ENCODE results near the gene HAO2.
A peak's percentile ranks its signal among the peaks of the same experiment; 100 is the strongest.

Gene HAO2

DNA sequence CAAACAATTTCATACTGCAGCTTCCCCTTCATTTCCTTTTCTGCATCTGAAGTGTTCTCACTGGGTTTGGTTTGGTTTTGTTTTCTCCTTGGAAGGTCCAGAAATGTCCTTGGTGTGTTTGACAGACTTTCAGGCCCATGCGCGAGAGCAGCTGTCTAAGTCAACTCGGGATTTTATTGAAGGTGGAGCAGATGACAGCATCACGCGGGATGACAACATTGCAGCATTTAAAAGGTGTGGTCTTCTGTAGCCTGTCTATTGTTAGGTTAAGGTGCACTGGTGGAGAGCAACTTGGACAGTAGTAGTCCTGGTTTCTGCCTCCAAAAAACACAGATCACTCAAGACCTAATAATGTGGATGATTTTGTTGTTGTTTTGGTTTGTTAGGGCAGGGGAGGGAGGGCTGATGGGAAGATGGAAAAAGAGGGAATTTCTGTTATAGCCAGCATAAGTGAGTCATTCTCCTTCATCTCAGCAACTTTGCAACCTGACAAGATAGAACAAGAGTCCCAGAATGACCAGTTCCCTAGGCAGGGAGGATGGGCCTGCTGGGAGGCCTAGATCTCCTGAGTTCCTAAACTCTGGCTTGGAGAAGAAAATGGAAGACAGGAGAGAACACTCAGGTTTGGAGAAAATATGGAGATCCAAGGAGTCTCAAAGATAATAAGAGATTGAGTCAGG, 12.5 kb downstream of the HAO2 start:
- no peak for DNase-seq

DNA sequence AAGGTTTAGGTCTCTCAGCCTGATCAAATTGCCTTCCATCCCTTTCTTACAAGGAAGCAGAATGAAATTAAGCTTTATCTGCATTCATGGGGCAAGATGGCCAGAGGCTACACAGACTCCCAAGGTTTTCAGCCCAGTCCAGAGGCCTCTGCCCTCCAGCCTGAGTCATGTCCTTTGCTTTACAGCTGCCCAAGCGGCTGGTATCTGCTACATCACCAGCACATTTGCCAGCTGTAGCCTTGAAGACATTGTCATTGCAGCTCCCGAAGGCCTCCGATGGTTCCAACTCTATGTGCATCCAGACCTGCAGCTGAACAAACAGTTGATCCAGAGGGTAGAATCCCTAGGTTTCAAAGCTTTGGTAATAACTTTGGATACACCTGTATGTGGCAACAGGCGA, 16.0 kb downstream of the HAO2 start:
- no peak for DNase-seq

DNA sequence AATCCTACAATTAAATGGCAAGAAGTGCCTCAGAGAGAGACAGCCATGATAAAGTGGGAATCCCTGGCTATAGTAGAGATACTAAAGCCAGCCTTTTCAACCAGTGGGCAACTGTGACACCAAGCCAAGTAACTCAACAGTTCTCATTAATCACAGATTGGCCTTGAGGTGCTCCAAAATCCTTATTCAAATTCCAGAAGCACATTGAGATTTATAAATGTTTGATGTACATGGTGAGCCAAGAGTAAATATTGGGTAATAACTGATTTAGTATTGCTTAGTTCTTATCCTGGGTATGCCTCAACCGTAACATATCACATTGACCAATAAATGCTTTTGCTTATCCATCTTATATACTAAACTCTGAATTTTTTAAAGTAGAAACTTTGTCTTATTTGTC, 17.1 kb downstream of the HAO2 start:
- DNase-seq = no peak

DNA sequence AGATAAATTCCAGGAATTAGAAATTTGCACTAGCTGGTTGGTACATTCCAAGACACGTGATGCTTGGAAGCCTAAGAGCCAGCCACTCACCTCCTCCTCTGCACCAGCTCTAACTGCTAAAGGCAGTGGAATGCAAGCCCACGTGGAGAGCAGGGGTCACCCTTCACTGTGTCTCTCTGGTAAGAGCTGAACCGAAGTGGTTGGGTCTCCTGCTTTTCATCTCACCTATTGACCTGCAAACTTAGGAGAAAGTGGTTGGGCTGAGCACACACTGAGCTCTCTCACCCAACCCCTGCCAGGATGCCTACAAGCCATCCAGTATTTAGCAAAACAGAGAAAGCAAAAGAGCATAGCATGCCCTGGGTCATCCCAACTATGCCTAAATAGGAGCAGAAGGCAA, 19.3 kb downstream of the HAO2 start:
- no peak for DNase-seq

DNA sequence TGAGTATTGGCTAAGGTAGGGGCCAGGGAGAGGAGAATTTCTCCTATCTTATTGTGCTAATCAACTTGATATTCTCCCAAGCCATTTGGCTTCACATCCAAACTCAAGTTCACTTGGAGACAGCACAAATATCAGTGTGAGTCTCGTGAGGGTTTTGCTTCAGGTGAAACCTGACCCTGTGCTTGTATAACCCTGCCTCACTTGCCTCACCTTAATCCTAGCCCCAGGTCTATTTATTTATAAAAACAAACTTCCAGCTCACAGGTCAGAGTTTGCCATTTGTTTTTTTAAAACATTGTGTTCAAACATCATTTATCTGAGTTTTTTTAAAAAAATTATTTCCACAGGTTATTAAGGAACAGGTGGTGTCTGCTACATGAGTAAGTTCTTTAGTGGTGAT, 19.9 kb downstream of the HAO2 start:
- DNase-seq = no peak

DNA sequence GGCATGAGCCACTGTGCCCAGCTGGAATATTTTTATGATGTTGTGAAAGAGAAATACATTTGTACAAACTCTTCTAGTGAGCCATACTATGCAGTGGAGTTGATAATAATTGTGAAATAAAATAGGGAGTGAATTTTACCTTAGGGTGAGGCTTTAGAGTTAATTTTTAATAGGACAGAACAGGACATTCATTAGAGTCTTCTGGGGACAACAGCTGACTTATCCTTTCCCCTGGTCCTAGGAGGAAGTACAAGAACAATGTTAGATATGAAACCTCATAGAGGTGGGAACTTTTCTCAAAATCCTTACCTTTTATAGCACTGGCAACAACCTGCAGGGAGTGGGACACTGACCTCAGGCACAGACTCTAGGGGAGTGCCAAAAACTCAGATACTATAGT, 21.9 kb downstream of the HAO2 start:
- no peak for DNase-seq

DNA sequence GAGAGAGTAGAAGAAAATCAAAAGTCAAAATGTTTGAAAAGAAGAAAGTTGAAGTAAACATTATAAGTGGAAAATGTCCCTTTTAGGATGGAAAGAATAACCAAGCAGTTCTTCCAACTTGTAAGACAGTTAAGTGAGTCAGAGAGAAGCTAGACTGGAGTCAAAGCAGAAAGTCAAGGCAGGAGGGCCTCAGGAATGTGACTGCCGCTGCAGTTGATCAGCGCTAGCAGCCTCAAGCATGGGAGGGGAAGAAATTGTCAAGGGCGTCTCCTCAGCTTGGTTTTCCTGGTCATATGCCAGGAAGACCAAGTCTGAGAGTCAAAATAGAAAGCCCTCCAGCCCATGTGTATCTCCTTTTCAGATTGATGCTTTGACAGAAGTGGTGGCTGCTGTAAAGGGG, 23.2 kb downstream of the HAO2 start:
- DNase-seq = no peak

DNA sequence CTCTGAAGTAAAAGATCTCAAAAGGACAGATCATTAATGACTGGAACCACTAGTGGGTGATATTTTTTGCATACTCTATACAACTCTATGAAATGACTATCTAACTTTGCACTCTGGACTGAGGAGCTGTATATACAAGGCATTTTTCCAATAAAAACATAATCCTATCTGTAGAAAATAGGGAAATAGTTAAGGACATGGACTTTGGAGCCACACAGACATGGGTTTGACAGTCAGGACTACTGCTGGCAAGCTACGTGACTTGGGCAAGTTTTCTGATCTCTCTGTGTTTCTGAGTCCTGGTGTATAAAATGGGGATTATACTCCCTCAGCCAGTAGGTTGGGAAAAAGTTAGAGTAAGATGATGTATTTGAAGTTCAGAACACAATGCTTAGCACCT, 25.5 kb downstream of the HAO2 start:
- no peak for DNase-seq

DNA sequence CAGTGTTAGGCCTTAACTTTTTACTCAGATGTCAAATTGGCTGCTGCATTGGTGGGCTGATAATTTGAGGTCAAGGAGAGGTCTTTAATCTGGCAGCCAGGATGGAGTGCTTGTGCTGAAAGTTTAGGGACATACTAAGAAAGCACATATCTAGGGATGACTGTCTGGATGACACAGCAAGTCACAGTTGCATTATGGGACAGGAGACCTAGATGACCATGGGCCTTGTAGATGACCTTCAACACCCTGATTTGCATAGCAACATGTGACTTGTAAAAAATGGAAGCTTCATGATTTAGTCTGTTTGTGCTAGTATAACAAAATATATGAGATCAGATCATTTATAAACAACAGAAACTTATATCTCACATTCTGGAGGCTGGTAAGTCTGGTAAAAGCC, 28.4 kb downstream of the HAO2 start:
- DNase-seq = no peak

DNA sequence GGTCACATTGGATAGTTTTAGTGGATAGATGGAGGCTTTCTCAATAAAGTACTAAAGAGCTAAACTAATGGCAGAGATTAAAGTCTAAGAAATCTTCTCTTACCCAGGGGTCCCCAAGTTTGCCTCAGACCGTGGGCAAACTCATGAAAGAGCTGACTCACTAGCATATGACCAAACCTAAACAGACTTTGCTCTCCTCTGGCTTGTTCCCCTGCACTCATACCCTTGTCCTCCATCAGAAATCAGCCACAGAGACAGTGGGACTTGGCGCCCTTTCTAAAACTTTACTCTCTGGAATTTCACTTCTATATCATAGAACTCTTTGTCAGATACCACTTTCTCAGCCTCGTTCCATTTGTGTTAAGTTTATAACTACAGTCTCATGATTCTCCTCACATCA, 29.4 kb downstream of the HAO2 start:
- no peak for DNase-seq

DNA sequence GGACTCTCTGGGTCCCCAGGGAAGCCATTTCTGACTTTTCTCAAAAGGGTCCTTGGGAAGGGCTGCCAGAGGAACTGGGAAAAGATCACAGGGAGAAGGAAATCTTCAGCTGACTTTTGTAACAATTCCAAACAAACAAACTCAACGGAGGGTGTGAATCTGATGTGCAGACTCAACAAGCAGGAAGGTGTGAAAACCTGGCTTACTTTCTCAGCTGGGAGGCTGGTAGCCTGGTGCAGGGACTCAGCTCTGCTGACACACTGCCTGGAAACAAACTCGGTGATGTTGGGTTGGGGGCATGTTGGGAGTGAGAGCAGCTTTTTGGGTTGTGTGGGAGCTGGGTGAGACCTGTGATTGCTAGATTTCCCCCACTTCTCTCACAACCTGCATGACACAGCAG, 36.2 kb downstream of the HAO2 start:
- no peak for DNase-seq

DNA sequence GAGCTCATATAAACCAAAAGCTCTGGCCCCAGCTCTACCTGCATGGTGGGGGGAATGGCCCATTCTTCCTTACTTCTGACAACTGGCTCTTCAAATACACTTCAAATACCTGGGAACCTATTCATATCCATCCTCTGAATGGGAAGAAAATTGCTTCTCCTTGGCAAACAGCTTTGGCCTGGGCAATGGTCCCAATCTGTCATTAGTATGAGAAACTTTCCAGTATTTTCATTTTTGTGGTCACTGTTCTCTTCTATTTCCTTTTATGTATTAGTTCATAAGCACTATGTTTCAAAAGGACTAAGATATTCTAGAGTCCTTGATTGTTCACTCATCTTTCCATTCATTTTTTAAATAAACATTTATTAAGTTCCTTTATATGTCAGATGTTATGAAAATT, 41.1 kb downstream of the HAO2 start:
- DNase-seq = peak; percentile 17

DNA sequence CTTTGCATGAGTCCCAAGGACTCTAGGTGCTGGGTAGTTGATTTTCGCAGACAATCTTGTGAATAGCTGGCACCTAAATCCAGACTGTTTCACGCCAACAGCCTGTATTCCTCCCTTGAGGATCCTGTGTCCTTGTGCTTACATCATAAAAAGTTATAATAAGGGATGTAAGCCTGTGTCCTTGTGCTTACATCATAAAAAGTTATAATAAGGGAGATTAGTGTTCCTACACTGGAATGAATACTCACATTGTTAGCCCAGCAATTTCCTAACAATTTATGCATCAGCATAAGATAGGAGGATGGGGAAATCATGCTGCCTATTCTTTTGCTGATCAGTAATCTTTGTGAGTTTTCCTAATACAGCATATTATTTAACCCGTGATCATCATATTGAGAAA, 42.4 kb downstream of the HAO2 start:
- no peak for DNase-seq

DNA sequence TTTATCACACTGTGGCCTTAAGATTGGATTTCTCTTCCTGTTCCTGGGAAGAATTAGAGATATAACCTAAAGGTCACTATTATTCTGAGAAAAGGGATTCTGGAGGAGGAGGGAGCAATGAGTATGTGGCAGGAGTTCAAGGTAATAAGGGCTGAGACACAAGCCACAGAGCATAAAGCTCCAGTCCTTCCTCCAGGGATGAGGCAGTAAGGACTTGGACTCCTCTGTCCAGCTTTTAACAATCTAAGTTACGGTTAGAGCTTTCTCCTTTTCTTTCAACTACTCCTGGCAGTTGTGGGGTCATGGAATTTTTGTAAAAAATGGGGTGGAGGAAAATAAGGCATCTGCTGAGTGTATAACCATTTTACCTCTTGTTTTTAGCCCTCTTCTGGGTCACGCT, 46.4 kb downstream of the HAO2 start, which contains the start of gene HSD3B2:
TSS of gene HSD3B2 (plus strand) at position 201 of the 400 bp plus-strand sequence. CDS start 270 bp downstream, outside the sequence.
- no peak for DNase-seq

DNA sequence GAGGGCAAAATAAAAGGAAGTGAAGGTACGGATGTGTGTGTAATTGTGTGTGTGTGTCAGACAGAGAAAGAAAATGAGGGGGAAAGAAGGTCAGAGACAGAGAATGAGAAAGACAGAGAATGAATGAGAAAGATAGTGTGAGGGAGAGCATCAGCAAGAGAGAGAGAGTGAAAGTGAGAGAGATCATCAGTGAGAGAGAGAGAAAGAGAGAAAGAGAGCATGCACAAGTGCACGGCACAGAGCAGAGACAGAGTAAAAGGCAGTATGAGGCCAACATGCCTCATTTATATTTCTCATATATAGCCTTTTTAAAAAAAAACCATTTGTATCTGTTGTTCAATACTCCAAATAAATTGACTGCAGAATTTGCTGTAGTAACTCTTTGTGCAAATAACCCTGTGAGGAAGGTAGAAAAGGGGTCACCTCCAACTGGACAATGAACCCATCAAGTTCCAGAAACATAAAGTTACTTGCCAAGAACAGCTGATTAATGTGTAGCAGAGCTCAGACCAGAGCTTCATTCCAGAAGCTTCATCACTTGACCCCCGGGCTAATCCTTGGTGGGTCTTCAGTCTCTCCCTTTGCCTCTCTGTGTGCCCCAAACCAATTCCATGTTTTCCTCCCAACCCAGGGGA, 47.5 kb downstream of the HAO2 start:
- no peak for DNase-seq

DNA sequence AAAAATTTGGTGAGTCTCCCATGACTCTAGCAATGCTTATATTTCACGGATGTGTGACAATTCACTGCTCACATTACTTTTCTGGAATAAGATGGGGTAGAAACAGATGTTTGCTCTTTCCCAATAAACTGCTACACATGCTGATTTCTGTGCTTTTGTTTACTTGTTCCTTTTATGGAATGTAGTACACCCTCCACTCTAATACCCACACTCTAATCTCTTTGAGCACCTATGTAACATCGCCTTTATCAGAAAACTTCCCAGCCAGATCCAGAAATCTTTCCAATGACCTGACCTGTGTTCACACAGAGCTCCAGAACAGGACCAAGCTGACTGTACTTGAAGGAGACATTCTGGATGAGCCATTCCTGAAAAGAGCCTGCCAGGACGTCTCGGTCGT, 50.5 kb downstream of the HAO2 start:
- DNase-seq = no peak

DNA sequence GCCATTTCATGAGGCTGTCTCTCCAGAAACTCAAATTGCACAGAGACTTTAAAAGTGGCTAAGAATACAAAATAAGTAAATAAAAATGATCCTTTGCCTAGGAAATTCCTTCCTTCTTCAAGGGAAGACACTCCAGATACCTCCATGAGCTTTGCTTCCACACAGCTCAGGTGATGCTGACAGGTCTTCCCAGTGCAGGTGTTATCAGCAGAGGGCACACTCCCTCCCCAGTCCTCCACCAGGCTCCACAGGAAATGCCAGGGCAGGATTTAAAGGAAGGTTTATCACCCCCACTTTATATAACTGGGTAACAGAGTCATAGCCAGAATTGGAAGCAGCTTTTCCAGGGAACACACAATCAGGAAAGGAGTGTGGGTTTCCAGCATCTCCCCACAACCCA, 52.1 kb downstream of the HAO2 start:
- DNase-seq = no peak

DNA sequence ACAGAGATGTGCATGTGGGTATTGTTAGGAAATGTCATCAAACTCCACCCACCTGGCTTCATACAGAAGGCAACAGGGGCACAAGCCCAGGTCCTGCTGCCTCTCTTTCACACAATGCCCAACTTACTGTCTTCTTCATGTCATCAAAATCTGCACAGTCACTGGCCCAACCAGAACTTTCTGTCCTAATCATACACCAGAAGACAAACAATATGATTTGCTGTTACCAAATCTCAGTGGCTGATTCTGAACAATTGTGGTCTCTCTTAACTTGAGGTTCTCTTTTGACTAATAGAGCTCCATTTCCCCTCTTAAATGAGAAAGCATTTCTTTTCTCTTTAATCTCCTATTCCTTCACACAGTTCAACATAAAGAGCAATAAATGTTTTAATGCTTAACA, 54.0 kb downstream of the HAO2 start:
- no peak for DNase-seq

DNA sequence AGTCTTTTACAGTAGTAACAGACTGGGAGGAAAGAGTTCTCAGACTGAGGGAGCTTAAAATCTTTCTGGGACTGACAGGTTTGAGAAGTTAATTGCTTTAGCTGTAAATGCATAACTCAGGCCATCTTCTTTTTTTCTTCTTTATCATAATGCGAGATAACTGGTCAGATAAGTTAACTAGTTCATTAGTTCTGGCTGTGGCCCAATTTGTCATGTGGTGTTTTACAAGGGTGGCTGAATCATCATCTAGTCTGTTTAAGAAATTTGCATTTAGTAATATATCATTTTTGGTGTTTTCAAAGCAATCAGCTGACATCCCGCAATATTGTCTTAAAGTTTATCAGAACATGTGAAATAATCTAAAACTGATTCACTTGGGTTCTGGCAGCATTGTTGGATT, 60.4 kb downstream of the HAO2 start:
- no peak for DNase-seq

DNA sequence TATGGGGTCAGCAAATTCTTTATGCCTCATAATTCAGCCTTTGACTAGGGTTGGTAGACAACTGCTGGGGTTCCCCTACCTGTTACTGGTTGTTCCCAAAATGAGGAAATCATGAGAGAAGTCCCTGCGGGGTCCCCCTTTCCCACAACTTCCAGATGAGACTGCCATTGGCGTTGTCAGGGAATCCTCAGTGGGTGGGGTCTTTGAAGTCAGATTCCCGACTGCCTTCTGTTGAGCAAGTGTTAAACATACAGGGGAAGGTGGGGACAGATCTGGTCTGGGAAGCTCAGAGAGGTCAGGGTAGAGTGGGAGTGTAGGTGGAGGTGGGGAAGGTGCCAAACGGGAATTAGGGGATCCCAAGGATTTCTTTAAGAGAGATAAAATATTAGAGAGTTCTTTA, 61.1 kb downstream of the HAO2 start:
- no peak for DNase-seq

DNA sequence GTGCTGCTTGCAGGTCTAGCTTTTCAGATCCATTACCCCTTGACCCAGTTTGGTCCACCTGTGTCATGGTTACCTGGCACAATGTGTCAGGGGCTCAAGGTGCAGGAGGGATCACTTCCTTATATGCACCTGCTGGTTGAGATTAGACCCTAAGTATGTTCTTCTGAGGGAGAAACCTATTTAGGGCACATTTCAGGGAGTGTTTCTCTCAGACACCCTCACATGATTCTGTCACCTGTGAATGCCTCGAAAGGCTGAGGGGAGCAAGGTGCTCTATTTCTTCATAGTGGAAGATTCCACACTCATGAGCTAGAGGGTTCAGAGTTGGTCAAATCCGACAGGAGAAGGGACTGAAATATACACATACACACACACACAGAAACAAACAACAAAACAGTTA, 61.9 kb downstream of the HAO2 start:
- no peak for DNase-seq

DNA sequence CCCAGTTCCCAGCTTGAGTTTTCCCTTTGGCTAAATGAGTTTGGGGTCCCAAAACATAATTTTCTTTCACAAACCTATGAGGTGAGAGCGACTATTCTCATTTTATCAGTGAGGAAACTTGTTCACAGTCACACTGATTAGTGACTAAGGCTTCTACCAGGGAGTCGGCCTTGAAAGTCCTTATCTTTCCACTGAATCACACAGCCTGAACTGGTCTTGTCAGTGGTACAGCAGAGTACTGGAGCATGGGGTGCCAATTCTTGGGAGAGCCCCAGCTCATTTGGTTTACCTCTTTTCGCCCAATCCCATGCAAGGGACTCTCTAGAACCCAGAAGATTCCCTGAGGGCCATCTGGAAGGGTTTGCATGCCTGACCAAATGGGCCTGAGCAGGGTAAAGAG, 63.3 kb downstream of the HAO2 start:
- no peak for DNase-seq

DNA sequence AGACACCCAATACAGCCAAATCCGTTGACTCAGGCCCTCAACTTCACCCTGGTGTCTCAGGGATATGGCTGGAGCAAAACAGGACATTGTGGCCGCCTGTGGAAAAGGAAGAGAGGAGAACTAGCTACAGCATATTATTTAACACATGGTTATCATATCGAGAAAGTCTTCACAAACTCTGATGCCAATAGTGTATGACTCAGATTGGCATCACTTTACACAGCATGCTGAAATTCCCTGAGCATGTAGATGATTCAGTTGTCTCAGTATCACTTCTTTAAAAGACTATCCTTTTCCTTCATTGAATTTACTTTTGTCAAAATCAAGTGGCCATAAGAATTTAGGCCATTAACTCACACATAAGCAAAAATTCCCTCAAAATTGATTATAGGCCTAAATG, 66.5 kb downstream of the HAO2 start:
- DNase-seq = no peak

DNA sequence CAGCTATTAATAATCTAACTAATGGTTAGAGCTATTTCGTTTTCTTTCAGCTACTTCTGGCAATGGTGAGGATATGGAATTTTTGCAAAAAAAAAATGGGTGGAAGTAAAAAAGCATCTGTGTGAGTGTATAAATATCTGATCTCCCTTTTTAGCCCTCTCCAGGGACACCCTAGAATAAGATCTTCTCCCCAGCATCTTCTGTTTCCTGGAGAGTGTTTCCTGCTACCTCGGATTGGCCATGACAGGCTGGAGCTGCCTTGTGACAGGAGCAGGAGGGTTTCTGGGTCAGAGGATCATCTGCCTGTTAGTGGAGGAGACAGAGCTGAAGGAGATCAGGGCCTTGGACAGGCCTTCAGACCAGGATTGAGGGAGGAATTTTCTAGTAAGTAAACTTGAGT, 70.2 kb downstream of the HAO2 start:
- no peak for DNase-seq

DNA sequence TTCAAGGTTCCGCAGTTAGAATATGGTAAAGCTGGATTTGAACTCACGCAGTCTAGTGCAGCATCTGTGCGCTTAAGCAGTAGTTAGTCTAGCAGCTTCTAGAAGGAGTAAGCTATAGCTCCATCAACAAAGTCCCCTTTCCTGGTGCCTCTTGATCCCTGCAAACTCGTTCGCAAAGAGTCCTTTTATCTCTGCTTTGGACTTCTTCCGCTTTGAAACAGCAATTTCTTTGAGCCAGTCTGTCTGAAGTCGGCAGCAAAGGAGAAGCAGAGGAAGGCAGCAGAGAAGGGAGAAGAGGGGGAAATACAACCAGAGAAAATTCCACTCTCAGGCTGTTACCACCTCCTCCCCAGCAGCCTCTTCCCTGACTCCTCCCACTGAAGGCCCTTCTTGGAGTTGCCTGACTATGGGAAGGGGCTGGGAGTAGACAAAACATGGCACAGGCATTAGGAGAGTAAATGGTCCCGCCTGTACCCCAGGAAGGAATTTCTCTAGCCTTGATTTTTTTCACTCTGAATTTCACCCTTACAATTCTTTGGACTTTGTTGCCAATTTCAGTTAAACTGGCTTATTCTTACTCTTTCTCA, 72.2 kb downstream of the HAO2 start:
- no peak for DNase-seq
